ENCODE data around the gene GBP1.

GRCh38 chr1:89051300-89051954 is 13.6 kb downstream of the GBP1 start:
- TF ChIP-seq POLR2A (IDR thresholded peaks at IDR 0.05) (no peak), CTCF (IDR thresholded peaks at IDR 0.05 in 8 of 11, conservative IDR thresholded peaks at IDR 0.05 in 3 of 11) (no peak)
